HFF-Myc (cell line): Measurements from ENCODE around the gene SGK1.
"Not testable (repeated sequence)": the region's sequence is repeated elsewhere in the genome, so short reads cannot be mapped to it uniquely, and the experiment has no call there.

Experiments used
- DNase-seq: peaks from one replicate; pipeline ENCODE4 v3.0.0-alpha.2; 2011; ENCODE audit warnings: low read depth; ENCODE audit errors: extremely low read depth
- H3K4me3 ChIP-seq: replicated peaks from 2 replicates; pipeline ENCODE4 v1.5.1; 2011; ENCODE audit warnings: low read depth, mild to moderate bottlenecking, control low read depth, low read length
- CTCF ChIP-seq: IDR thresholded peaks from 2 replicates; pipeline ENCODE4 v1.5.1; 2012; ENCODE audit warnings: mild to moderate bottlenecking, low read depth, low read length, control low read depth; ENCODE audit errors: missing control alignments

SGK1 gene

DNA sequence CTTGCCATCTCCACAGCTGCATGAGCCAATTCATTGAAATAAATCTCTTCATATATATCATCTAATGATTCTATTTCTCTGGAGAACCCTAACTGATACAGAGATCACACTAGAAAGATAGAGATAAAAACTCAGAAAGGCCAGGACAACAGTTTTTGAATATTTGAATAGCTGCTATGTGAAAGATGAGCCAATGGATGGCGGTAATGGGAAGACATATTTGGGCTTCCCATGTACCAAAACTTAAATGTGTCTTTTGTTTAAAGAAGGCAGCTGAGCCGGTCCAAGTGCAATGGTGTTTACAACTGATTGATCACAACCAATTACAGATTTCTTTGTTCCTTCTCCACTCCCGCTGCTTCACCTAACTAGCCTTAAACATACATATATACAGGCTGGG, 35.1 kb downstream of the SGK1 start:
- DNase-seq: no peak
- H3K4me3 ChIP-seq: no peak overlapping the region
- TF ChIP-seq CTCF: no peak

DNA sequence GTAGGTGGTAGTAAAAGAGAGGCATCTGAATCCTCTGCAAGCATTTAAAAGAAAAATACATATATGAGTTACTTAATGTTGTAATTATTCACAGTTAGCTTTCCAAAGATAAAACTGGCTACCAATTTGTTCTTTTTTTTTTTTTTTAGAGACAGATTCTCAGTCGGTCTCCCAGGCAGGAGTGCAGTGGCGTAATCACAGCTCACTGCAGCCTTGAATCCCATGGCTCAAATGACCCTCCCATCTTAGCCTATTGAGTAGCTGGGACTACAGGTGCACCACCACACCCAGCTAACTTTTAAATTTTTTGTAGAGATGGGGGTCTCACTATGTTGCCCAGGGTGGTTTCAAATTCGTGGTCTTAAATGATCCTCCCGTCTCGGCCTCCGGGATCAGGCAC, 36.5 kb downstream of the SGK1 start:
- TF ChIP-seq CTCF: no peak
- H3K4me3 ChIP-seq: no peak overlapping the region
- DNase-seq: no peak

GRCh38 chr6:134278000-134278399, 39.9 kb downstream of the SGK1 start:
- no peak overlapping the region for H3K4me3 ChIP-seq
- DNase-seq: no peak
- TF ChIP-seq CTCF: no peak

- not testable (repeated sequence) for H3K4me3 ChIP-seq, DNase-seq
Measured at GRCh38 chr6:134276891-134277377, 41.0 kb downstream of the SGK1 start.

DNA sequence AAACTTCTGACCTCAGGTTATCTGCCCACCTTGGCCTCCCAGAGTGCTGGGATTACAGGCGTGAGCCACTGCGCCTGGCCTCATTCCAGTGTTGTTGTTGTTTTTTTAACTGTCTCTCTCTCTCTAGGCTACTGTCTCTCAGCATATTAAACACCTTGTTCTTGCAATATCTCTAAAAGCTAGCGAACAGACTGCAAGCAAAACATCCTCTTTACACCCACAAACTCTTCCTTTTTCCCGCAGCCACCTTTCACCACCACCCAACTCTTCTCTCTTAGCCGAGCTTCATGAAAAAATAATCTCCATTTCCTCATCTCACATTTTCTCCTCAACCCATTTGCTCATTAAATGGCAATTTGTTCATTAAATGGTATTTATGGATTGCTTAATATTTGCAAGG, 45.5 kb downstream of the SGK1 start:
- no peak for TF ChIP-seq CTCF
- no peak for DNase-seq
- no peak overlapping the region for H3K4me3 ChIP-seq

- no peak for TF ChIP-seq CTCF
- no peak for DNase-seq
- no peak overlapping the region for H3K4me3 ChIP-seq
Measured at GRCh38 chr6:134267917-134268361, 50.0 kb downstream of the SGK1 start.

GRCh38 chr6:134266776-134267175, 51.1 kb downstream of the SGK1 start:
- TF ChIP-seq CTCF: no peak
- no peak for DNase-seq
- H3K4me3 ChIP-seq: no peak overlapping the region
